Activated CD4-positive, alpha-beta T cell treated with anti-CD3 and anti-CD28 coated beads for 36 hours (primary cell): Measurements from ENCODE around the gene B2M. TPM values are rescaled to one million over a fixed set of nuclear protein-coding genes. Genes with fewer than 3 reads are reported as not detected.
"Not testable (repeated sequence)": the region's sequence is repeated elsewhere in the genome, so short reads cannot be mapped to it uniquely, and the experiment has no call there.

Source experiments
- ATAC-seq: fragments of 200-7000 bp; cut with Tn5 transposase; one replicate; pipeline ENCODE4 v1.10.0; 2021; ENCODE audit warnings: mild to moderate bottlenecking, moderate library complexity
- CTCF ChIA-PET: fragments of 350-600 bp; sonication (Branson Sonifier 250); formaldehyde crosslinking; loops from one replicate; lab custom pipeline; 2021; ENCODE audit warnings: antibody characterized with exemption; lab: Charles Lee
- POLR2A ChIA-PET: fragments of 350-600 bp; sonication (Branson Sonifier 250); formaldehyde crosslinking; loops from one replicate; lab custom pipeline; 2021; ENCODE audit warnings: antibody characterized with exemption, inconsistent platforms; lab: Charles Lee
- DNase-seq: peaks from one replicate; pipeline ENCODE4 v3.0.0-alpha.2; 2020
- H3K27ac Mint-ChIP-seq: one replicate; pipeline ENCODE4 v1.8.0; 2021; ENCODE audit warnings: mixed read lengths
- H3K27me3 Mint-ChIP-seq: one replicate; pipeline ENCODE4 v1.8.0; 2021; ENCODE audit warnings: mixed read lengths
- H3K36me3 Mint-ChIP-seq: one replicate; pipeline ENCODE4 v1.8.0; 2021; ENCODE audit warnings: low read depth, mixed read lengths
- H3K4me1 Mint-ChIP-seq: one replicate; pipeline ENCODE4 v1.8.0; 2021; ENCODE audit warnings: mixed read lengths
- H3K4me3 Mint-ChIP-seq: one replicate; pipeline ENCODE4 v1.8.0; 2021; ENCODE audit warnings: mild to moderate bottlenecking, moderate library complexity, mixed read lengths
- H3K9me3 Mint-ChIP-seq: one replicate; pipeline ENCODE4 v1.8.0; 2021; ENCODE audit warnings: low read depth, mixed read lengths
- intact Hi-C, 2 experiments: fragments of 100-400 bp; cut with DNase I in 1 of 2; cut with micrococcal nuclease in 1 of 2; formaldehyde crosslinking; loops; one replicate each; pipeline versions ENCODE4 v1.14.2 to v1.15.1; 2022 to 2024; cut with DNase I, micrococcal nuclease
- total RNA-seq, 2 experiments: library from RNA; stranded (reverse); gene quantifications; one replicate each; pipeline ENCODE4 v1.2.3, GENCODE V29; 2021

Gene B2M
- total RNA-seq, 2 experiments from 2014 or later: 5,181 to 7,416 TPM

DNA sequence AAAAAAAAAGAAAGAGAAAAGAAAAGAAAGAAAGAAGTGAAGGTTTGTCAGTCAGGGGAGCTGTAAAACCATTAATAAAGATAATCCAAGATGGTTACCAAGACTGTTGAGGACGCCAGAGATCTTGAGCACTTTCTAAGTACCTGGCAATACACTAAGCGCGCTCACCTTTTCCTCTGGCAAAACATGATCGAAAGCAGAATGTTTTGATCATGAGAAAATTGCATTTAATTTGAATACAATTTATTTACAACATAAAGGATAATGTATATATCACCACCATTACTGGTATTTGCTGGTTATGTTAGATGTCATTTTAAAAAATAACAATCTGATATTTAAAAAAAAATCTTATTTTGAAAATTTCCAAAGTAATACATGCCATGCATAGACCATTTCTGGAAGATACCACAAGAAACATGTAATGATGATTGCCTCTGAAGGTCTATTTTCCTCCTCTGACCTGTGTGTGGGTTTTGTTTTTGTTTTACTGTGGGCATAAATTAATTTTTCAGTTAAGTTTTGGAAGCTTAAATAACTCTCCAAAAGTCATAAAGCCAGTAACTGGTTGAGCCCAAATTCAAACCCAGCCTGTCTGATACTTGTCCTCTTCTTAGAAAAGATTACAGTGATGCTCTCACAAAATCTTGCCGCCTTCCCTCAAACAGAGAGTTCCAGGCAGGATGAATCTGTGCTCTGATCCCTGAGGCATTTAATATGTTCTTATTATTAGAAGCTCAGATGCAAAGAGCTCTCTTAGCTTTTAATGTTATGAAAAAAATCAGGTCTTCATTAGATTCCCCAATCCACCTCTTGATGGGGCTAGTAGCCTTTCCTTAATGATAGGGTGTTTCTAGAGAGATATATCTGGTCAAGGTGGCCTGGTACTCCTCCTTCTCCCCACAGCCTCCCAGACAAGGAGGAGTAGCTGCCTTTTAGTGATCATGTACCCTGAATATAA lies 2.0 kb downstream of the B2M start:
- H3K4me3 Mint-ChIP-seq: peak overlapping the region; percentile 96

DNA sequence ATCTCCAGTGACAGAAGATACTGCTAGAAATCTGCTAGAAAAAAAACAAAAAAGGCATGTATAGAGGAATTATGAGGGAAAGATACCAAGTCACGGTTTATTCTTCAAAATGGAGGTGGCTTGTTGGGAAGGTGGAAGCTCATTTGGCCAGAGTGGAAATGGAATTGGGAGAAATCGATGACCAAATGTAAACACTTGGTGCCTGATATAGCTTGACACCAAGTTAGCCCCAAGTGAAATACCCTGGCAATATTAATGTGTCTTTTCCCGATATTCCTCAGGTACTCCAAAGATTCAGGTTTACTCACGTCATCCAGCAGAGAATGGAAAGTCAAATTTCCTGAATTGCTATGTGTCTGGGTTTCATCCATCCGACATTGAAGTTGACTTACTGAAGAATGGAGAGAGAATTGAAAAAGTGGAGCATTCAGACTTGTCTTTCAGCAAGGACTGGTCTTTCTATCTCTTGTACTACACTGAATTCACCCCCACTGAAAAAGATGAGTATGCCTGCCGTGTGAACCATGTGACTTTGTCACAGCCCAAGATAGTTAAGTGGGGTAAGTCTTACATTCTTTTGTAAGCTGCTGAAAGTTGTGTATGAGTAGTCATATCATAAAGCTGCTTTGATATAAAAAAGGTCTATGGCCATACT lies 4.0 kb downstream of the B2M start:
- Mint-ChIP-seq H3K36me3 (peaks cover 84% of the 10 kb centered on the region), H3K27ac (peak overlapping the region; percentile 98), H3K4me1 (peaks cover 55% of the 10 kb centered on the region), H3K4me3 (peak overlapping the region; percentile 96), H3K9me3 (no peaks in the 10 kb centered on the region), H3K27me3 (no peaks in the 10 kb centered on the region)
- intact Hi-C loops: no loop called here
- POLR2A ChIA-PET: interaction anchor here (0.6 to 13.9 kb wide), 5 partner anchors 11 to 51 kb away, joined by 4 to 474 read pairs (median 4); partner anchors contain the start of genes SPG11 and TRIM69
- DNase-seq: no peak
- ATAC-seq: no peak
- CTCF ChIA-PET: interaction anchor here (0.8 to 17.3 kb wide), 8 partner anchors 10 to 289 kb away, joined by 3 to 209 read pairs (median 4); partner anchors contain the start of genes SPG11 and TRIM69

More for the DNA sequence above, 2.0 kb downstream of the B2M start:
- ATAC-seq (no peak), DNase-seq (no peak)
- Mint-ChIP-seq H3K4me1 (peaks cover 49% of the 10 kb centered on the region), H3K27ac (peak overlapping the region; percentile 100), H3K27me3 (no peaks in the 10 kb centered on the region), H3K9me3 (no peaks in the 10 kb centered on the region), H3K36me3 (peaks cover 84% of the 10 kb centered on the region)
- CTCF ChIA-PET: interaction anchor here (0.7 to 17.3 kb wide), 11 partner anchors 9 to 994 kb away, joined by 3 to 209 read pairs (median 4); partner anchors contain the start of genes SPG11 and TRIM69
- POLR2A ChIA-PET: interaction anchor here (0.5 to 13.9 kb wide), 13 partner anchors 8 to 874 kb away, joined by 3 to 474 read pairs (median 6); partner anchors contain the start of genes BLOC1S6, CTDSPL2, EIF3J and SPG11
- intact Hi-C loops: loop anchor here in 1 of 2 experiments (5.0 kb wide), 3 partner anchors 689 to 966 kb away; partner anchors contain the start of genes PDIA3 and SQOR

- Mint-ChIP-seq H3K27me3 (no peaks in the 10 kb centered on the region), H3K27ac (peak overlapping the region; percentile 98), H3K4me1 (peaks cover 61% of the 10 kb centered on the region), H3K36me3 (peaks cover 87% of the 10 kb centered on the region), H3K4me3 (peak overlapping the region; percentile 96), H3K9me3 (no peaks in the 10 kb centered on the region)
- POLR2A ChIA-PET: interaction anchor here (0.6 to 13.9 kb wide), 5 partner anchors 12 to 51 kb away, joined by 4 to 474 read pairs (median 4); partner anchors contain the start of genes SPG11 and TRIM69
- intact Hi-C loops: no loop called here
- no peak for ATAC-seq
- no peak for DNase-seq
- CTCF ChIA-PET: interaction anchor here (0.8 to 17.3 kb wide), 8 partner anchors 9 to 289 kb away, joined by 3 to 209 read pairs (median 24); partner anchors contain the start of genes SPG11 and TRIM69
These were observed 4.5 kb downstream of the B2M start for GRCh38 chr15:44715797-44716334.

DNA sequence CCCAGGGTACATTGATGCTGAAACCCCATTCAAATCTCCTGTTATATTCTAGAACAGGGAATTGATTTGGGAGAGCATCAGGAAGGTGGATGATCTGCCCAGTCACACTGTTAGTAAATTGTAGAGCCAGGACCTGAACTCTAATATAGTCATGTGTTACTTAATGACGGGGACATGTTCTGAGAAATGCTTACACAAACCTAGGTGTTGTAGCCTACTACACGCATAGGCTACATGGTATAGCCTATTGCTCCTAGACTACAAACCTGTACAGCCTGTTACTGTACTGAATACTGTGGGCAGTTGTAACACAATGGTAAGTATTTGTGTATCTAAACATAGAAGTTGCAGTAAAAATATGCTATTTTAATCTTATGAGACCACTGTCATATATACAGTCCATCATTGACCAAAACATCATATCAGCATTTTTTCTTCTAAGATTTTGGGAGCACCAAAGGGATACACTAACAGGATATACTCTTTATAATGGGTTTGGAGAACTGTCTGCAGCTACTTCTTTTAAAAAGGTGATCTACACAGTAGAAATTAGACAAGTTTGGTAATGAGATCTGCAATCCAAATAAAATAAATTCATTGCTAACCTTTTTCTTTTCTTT lies 5.8 kb downstream of the B2M start:
- Mint-ChIP-seq H3K27ac (peak overlapping the region; percentile 98), H3K4me1 (peaks cover 73% of the 10 kb centered on the region), H3K4me3 (peak overlapping the region; percentile 96), H3K27me3 (no peaks in the 10 kb centered on the region), H3K36me3 (peaks cover 77% of the 10 kb centered on the region), H3K9me3 (no peaks in the 10 kb centered on the region)
- intact Hi-C loops: no loop called here
- ATAC-seq (no peak), DNase-seq (no peak)
- ChIA-PET CTCF (interaction anchor here (0.6 to 17.3 kb wide), 4 partner anchors 11 to 53 kb away, joined by 3 to 209 read pairs (median 78); partner anchors contain the start of genes SPG11 and TRIM69), POLR2A (interaction anchor here (12.7 to 13.9 kb wide), 2 partner anchors 14 to 52 kb away, joined by 274 to 474 read pairs; partner anchors contain the start of genes SPG11 and TRIM69)

DNA sequence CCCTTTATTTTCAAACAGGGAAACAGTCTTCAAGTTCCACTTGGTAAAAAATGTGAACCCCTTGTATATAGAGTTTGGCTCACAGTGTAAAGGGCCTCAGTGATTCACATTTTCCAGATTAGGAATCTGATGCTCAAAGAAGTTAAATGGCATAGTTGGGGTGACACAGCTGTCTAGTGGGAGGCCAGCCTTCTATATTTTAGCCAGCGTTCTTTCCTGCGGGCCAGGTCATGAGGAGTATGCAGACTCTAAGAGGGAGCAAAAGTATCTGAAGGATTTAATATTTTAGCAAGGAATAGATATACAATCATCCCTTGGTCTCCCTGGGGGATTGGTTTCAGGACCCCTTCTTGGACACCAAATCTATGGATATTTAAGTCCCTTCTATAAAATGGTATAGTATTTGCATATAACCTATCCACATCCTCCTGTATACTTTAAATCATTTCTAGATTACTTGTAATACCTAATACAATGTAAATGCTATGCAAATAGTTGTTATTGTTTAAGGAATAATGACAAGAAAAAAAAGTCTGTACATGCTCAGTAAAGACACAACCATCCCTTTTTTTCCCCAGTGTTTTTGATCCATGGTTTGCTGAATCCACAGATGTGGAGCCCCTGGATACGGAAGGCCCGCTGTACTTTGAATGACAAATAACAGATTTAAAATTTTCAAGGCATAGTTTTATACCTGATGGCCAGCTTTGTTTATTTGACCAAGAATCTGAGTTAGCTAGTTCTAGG lies 7.0 kb downstream of the B2M start:
- peak; percentile 53 for DNase-seq
- CTCF ChIA-PET: interaction anchor here (3.9 to 17.3 kb wide), 3 partner anchors 11 to 55 kb away, joined by 44 to 209 read pairs (median 113); partner anchors contain the start of genes SPG11 and TRIM69
- H3K4me1 Mint-ChIP-seq: peaks cover 78% of the 10 kb centered on the region
- no peak for ATAC-seq
- POLR2A ChIA-PET: interaction anchor here (12.7 to 13.9 kb wide), 2 partner anchors 13 to 54 kb away, joined by 274 to 474 read pairs; partner anchors contain the start of genes SPG11 and TRIM69
- peaks cover 65% of the 10 kb centered on the region for H3K36me3 Mint-ChIP-seq
- peak overlapping the region; percentile 98 for H3K27ac Mint-ChIP-seq
- no peaks in the 10 kb centered on the region for H3K27me3 Mint-ChIP-seq
- intact Hi-C loops: no loop called here
- H3K9me3 Mint-ChIP-seq: no peaks in the 10 kb centered on the region
- peak overlapping the region; percentile 96 for H3K4me3 Mint-ChIP-seq

GRCh38 chr15:44718927-44719292 lies 7.6 kb downstream of the B2M start:
- ATAC-seq (no peak), DNase-seq (no peak)
- Mint-ChIP-seq H3K9me3 (no peaks in the 10 kb centered on the region), H3K4me1 (peaks cover 82% of the 10 kb centered on the region), H3K27ac (peak overlapping the region; percentile 98), H3K36me3 (peaks cover 59% of the 10 kb centered on the region), H3K4me3 (peak overlapping the region; percentile 96), H3K27me3 (no peaks in the 10 kb centered on the region)
- POLR2A ChIA-PET: interaction anchor here (0.9 to 13.9 kb wide), 5 partner anchors 7 to 121 kb away, joined by 5 to 474 read pairs (median 33); partner anchors contain the start of genes B2M, PATL2, SPG11 and TRIM69
- CTCF ChIA-PET: interaction anchor here (1.2 to 17.3 kb wide), 5 partner anchors 10 to 55 kb away, joined by 3 to 209 read pairs (median 44); partner anchors contain the start of genes SPG11 and TRIM69
- intact Hi-C loops: loop anchor here (1.0 kb wide), 2 partner anchors 8 to 9 kb away; partner anchors contain the start of genes B2M (in 1 of the 2) and PATL2 (in 1 of the 2)

- Mint-ChIP-seq H3K27me3 (no peaks in the 10 kb centered on the region), H3K36me3 (peaks cover 57% of the 10 kb centered on the region), H3K4me3 (peak overlapping the region; percentile 96), H3K4me1 (peaks cover 88% of the 10 kb centered on the region), H3K9me3 (no peaks in the 10 kb centered on the region), H3K27ac (peak overlapping the region; percentile 98)
- intact Hi-C loops: loop anchor here (1.0 kb wide), 2 partner anchors 8 to 9 kb away; partner anchors contain the start of genes B2M (in 1 of the 2) and PATL2 (in 1 of the 2)
- peak; percentile 73 for ATAC-seq
- ChIA-PET POLR2A (interaction anchor here (0.9 to 13.9 kb wide), 5 partner anchors 7 to 121 kb away, joined by 5 to 474 read pairs (median 33); partner anchors contain the start of genes B2M, PATL2, SPG11 and TRIM69), CTCF (interaction anchor here (1.2 to 17.3 kb wide), 5 partner anchors 9 to 56 kb away, joined by 3 to 209 read pairs (median 44); partner anchors contain the start of genes SPG11 and TRIM69)
- peak; percentile 85 for DNase-seq
These were observed 8.1 kb downstream of the B2M start for GRCh38 chr15:44719293-44719999.

DNA sequence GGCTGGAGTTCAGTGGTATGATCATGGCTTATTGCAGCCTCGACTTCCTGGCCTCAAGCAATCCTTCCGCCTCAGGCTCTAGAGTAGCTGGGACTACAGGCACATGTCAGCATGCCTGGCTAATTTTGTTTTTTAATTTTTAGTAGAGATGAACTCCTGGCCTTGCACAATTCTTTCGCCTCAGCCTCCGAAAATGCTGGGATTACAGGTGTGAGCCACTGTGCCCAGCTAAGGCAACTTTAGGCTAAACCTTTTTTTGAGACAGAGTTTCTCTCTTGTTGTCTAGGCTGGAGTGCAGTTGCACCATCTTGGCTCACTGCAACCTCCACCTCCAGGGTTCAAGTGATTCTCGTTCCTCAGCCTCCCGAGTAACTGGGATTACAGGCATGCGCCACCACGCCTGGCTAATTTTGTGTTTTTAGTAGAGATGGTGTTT lies 8.7 kb downstream of the B2M start:
- H3K27me3 Mint-ChIP-seq, H3K9me3 Mint-ChIP-seq, ATAC-seq, DNase-seq: not testable (repeated sequence)
- ChIA-PET CTCF (interaction anchor here (1.0 to 17.3 kb wide), 6 partner anchors 9 to 56 kb away, joined by 3 to 209 read pairs (median 24); partner anchors contain the start of genes SPG11 and TRIM69), POLR2A (interaction anchor here (0.9 to 13.9 kb wide), 5 partner anchors 8 to 122 kb away, joined by 5 to 474 read pairs (median 33); partner anchors contain the start of genes B2M, PATL2, SPG11 and TRIM69)
- peak overlapping the region; percentile 98 for H3K27ac Mint-ChIP-seq
- peaks cover 52% of the 10 kb centered on the region for H3K36me3 Mint-ChIP-seq
- peaks cover 89% of the 10 kb centered on the region for H3K4me1 Mint-ChIP-seq
- H3K4me3 Mint-ChIP-seq: peak overlapping the region; percentile 96
- intact Hi-C loops: loop anchor here (1.0 kb wide), 2 partner anchors 8 to 9 kb away; partner anchors contain the start of genes B2M (in 1 of the 2) and PATL2 (in 1 of the 2)
